ENCODE data around the gene LIMCH1.

- TF ChIP-seq POLR2A (IDR thresholded peaks at IDR 0.05) (no peak), POLR2AphosphoS5 (IDR thresholded peaks at IDR 0.05) (no peak), CTCF (IDR thresholded peaks at IDR 0.05 in 8 of 11, conservative IDR thresholded peaks at IDR 0.05 in 3 of 11) (no peak)
These were observed 164.8 kb downstream of the LIMCH1 start for GRCh38 chr4:41702770-41703169.
